Sigmoid colon (tissue), 7 donors: ENCODE measurements around the gene MEF2A. TPM values are rescaled to one million over a fixed set of nuclear protein-coding genes. Genes with fewer than 3 reads are reported as not detected.

ENCODE experiments used
- DNase-seq: peaks from one replicate; pipeline ENCODE4 v3.0.0-alpha.2; 2019
- H3K27ac ChIP-seq, 4 donors: fragments of 200-600 bp; sonication (generic); one replicate each; pipeline ENCODE4 v1.5.1; 2016 to 2019; ENCODE audit warnings: mild to moderate bottlenecking in 1 of 4
- H3K27me3 ChIP-seq, 3 donors: fragments of 200-600 bp; sonication (generic); one replicate each; pipeline ENCODE4 v1.5.1; 2019; ENCODE audit warnings: mild to moderate bottlenecking in 1 of 3
- H3K36me3 ChIP-seq, 4 donors: fragments of 200-600 bp; sonication (generic); one replicate each; pipeline ENCODE4 v1.5.1; 2016 to 2019
- H3K4me1 ChIP-seq, 4 donors: fragments of 200-600 bp; sonication (generic); one replicate each; pipeline ENCODE4 v1.5.1; 2017 to 2019
- H3K4me3 ChIP-seq, 4 donors: fragments of 200-600 bp; sonication (generic); one replicate each; pipeline ENCODE4 v1.5.1; 2017 to 2019; ENCODE audit warnings: mild to moderate bottlenecking in 2 of 4, moderate library complexity in 1 of 4
- H3K9me3 ChIP-seq, 4 donors: fragments of 200-600 bp in 3 of 4; sonication (generic) in 3 of 4; one replicate each; pipeline versions ENCODE4 v1.5.1 to v1.6.1; 2013 to 2019
- CTCF ChIP-seq, 4 experiments: fragments of 450-650 bp in 3 of 4; fragments of 200-600 bp in 1 of 4; IDR thresholded peaks; one replicate each; pipeline ENCODE4 v1.5.1; 2016 to 2019; ENCODE audit warnings: antibody characterized with exemption in 4 of 4, mild to moderate bottlenecking in 3 of 4, moderate library complexity in 2 of 4
- EP300 ChIP-seq, 4 donors: sonication (generic); formaldehyde crosslinking; IDR thresholded peaks; one replicate each; pipeline ENCODE4 v1.6.1; 2017; ENCODE audit warnings: antibody characterized with exemption in 4 of 4
- POLR2A ChIP-seq, 2 donors: fragments of 450-650 bp; IDR thresholded peaks; one replicate each; pipeline ENCODE4 v1.6.1; 2016; ENCODE audit warnings: antibody characterized with exemption in 2 of 2, mild to moderate bottlenecking in 2 of 2, moderate library complexity in 2 of 2
- POLR2AphosphoS5 ChIP-seq, 4 donors: sonication (generic); formaldehyde crosslinking; IDR thresholded peaks; one replicate each; pipeline ENCODE4 v1.6.1; 2017; ENCODE audit warnings: antibody characterized with exemption in 4 of 4
- WGBS, 2 donors: extraction: QIAGEN DNeasy Blood & Tissue Kit; methylation state at CpG; one replicate each; pipeline ENCODE4 v1.1.7; 2013; 5-methylcytosine and 5-hydroxymethylcytosine counted together
- intact Hi-C: fragments of 100-400 bp; cut with DNase I; formaldehyde crosslinking; loops from one replicate; pipeline ENCODE4 v1.15.1; 2023
- polyA plus RNA-seq, 3 donors: library from polyadenylated mRNA; stranded (reverse); fragments of 200-250 nt; gene quantifications; one replicate each; pipeline ENCODE4 v1.2.3, GENCODE V29; 2013
- total RNA-seq, 4 donors: library from RNA; depleted of rRNA; stranded (reverse); fragments of >200 nt; gene quantifications; one replicate each; pipeline ENCODE4 v1.1.0, GENCODE V29; 2016
- donor health status: healthy with polysubstance abuse.
- donor health status: Bipolar disorder and iron deficiency.
- donor health status: healthy.

Gene MEF2A
- total and polyA plus RNA-seq, 7 donors = 11.6 to 123 (median 78.8) TPM

- H3K36me3 ChIP-seq = no peaks in the 10 kb centered on the region
- intact Hi-C loops = no loop called here
- H3K27me3 ChIP-seq = no peaks in the 10 kb centered on the region
- TF ChIP-seq POLR2A (IDR thresholded peaks at IDR 0.05) = no peak
- no peak for TF ChIP-seq EP300 (IDR thresholded peaks at IDR 0.05)
- no peak for TF ChIP-seq CTCF (IDR thresholded peaks at IDR 0.05)
- no peak for TF ChIP-seq POLR2AphosphoS5 (IDR thresholded peaks at IDR 0.05)
- H3K9me3 ChIP-seq = no peaks in the 10 kb centered on the region
- no peaks in the 10 kb centered on the region for H3K4me1 ChIP-seq
- no peak overlapping the region for H3K27ac ChIP-seq
- no peak for DNase-seq
- no peak overlapping the region for H3K4me3 ChIP-seq
- 90 to 91% methylated on average over 3 of the region's 3 CpGs for WGBS, 2 donors
Measured at GRCh38 chr15:99526671-99527070, 39.1 kb upstream of the MEF2A start.

- H3K27me3 ChIP-seq = no peaks in the 10 kb centered on the region
- TF ChIP-seq POLR2A (IDR thresholded peaks at IDR 0.05) (no peak), POLR2AphosphoS5 (IDR thresholded peaks at IDR 0.05) (peak; percentile 19 to 52 (median 32))
- DNase-seq = peak; percentile 71
- no peaks in the 10 kb centered on the region for H3K4me1 ChIP-seq
- intact Hi-C loops = no loop called here
- no peaks in the 10 kb centered on the region for H3K9me3 ChIP-seq
- H3K4me3 ChIP-seq = no peak overlapping the region
- no peaks in the 10 kb centered on the region for H3K36me3 ChIP-seq
- 83 to 92% methylated on average over 4 of the region's 4 CpGs for WGBS, 2 donors
- H3K27ac ChIP-seq = peak overlapping the region in 3 of 4 donors; percentile 0 to 33 (median 7)
Measured at GRCh38 chr15:99536422-99537040, 29.3 kb upstream of the MEF2A start.

- H3K9me3 ChIP-seq = no peaks in the 10 kb centered on the region
- H3K27me3 ChIP-seq = no peaks in the 10 kb centered on the region
- H3K4me1 ChIP-seq = no peaks in the 10 kb centered on the region
- H3K4me3 ChIP-seq = no peak overlapping the region
- peak overlapping the region in 3 of 4 donors; percentile 0 to 31 (median 7) for H3K27ac ChIP-seq
- no peak for TF ChIP-seq POLR2A (IDR thresholded peaks at IDR 0.05)
- TF ChIP-seq POLR2AphosphoS5 (IDR thresholded peaks at IDR 0.05) = no peak
- TF ChIP-seq EP300 (IDR thresholded peaks at IDR 0.05) = no peak
- no peak for TF ChIP-seq CTCF (IDR thresholded peaks at IDR 0.05)
- H3K36me3 ChIP-seq = no peaks in the 10 kb centered on the region
- WGBS, 2 donors = 69 to 94% methylated on average over 4 of the region's 4 CpGs
- intact Hi-C loops = no loop called here
- no peak for DNase-seq
Measured at GRCh38 chr15:99537344-99537743, 28.4 kb upstream of the MEF2A start.

GRCh38 chr15:99538261-99538660 lies 27.5 kb upstream of the MEF2A start:
- TF ChIP-seq CTCF (IDR thresholded peaks at IDR 0.05) (no peak), EP300 (IDR thresholded peaks at IDR 0.05) (no peak)
- intact Hi-C loops = no loop called here
- no peak overlapping the region for H3K4me3 ChIP-seq
- no peaks in the 10 kb centered on the region for H3K36me3 ChIP-seq
- DNase-seq = no peak
- H3K27me3 ChIP-seq = no peaks in the 10 kb centered on the region
- H3K4me1 ChIP-seq = no peaks in the 10 kb centered on the region
- WGBS, 2 donors = 73 to 79% methylated on average over 1 of the region's 1 CpG
- no peak overlapping the region for H3K27ac ChIP-seq
- no peaks in the 10 kb centered on the region for H3K9me3 ChIP-seq

- no peak overlapping the region for H3K4me3 ChIP-seq
- H3K4me1 ChIP-seq = no peaks in the 10 kb centered on the region
- DNase-seq = no peak
- H3K9me3 ChIP-seq = no peaks in the 10 kb centered on the region
- no peak overlapping the region for H3K27ac ChIP-seq
- intact Hi-C loops = no loop called here
- no peaks in the 10 kb centered on the region for H3K36me3 ChIP-seq
- no peak for TF ChIP-seq EP300 (IDR thresholded peaks at IDR 0.05)
- no peak for TF ChIP-seq POLR2AphosphoS5 (IDR thresholded peaks at IDR 0.05)
- no peak for TF ChIP-seq POLR2A (IDR thresholded peaks at IDR 0.05)
- no peak for TF ChIP-seq CTCF (IDR thresholded peaks at IDR 0.05)
- no peaks in the 10 kb centered on the region for H3K27me3 ChIP-seq
Measured at GRCh38 chr15:99542828-99543227, 23.0 kb upstream of the MEF2A start.
